GM19372 (cell line): ENCODE data around the gene MRFAP1.

Experiments used
- ATAC-seq: cut with Tn5 transposase; IDR thresholded peaks from one replicate; pipeline ENCODE4 v1.9.1; 2021; ENCODE audit warnings: mild to moderate bottlenecking, low read depth, moderate library complexity; ENCODE audit not compliant: unreplicated experiment

Gene MRFAP1

DNA sequence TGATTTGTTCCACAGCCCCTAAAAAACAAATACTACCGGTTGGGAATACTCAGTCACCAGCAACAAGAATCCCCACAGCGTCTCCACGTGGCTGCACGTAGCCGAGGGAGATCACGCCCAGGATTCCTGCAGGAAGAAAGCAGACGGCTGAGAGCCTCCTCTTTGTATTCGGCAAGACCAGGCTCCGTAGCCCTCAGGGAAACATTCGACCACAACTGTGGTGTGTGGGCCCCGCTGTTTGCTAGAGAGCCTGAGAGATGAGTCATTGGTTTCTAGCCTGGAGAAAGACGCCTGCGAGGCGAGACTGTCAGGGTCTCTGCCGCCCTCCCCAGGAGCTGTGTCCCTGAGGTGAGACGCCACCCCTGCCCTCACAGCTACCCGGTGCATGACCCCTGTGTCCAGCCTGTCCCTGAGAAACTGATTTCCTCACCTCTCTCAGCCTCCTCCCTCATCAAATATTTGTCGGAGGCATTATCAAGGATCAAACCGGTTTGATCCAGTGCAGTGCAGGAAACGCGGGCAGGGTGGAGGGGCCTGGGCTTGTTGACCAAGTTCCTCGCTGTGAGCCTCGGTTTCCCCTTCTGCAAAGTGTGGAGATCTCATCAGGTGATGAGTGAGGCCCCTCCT, 48.5 kb downstream of the MRFAP1 start:
- ATAC-seq: peak; percentile 85

GRCh38 chr4:6689506-6689960, 49.0 kb downstream of the MRFAP1 start:
- ATAC-seq: no peak
